GM12878 (cell line): Measurements from ENCODE around the gene PTGS1. TPM values are rescaled to one million over a fixed set of nuclear protein-coding genes. Genes with fewer than 3 reads are reported as not detected.

ENCODE experiments used
- ATAC-seq: fragments of 200-7000 bp; cut with Tn5 transposase; 3 replicates; pipeline ENCODE4 v1.9.1; 2020; ENCODE audit warnings: mild to moderate bottlenecking, moderate library complexity
- BruUV-seq: library from RNA; stranded (reverse); fragments of 400-500 nt; replicated peaks from 2 replicates; lab custom pipeline; 2021; lab: Mats Ljungman, UMichigan
- CTCF ChIA-PET: fragments of 300-600 bp; sonication (Branson Sonifier 250); formaldehyde crosslinking; extraction: SDS; loops from one replicate; lab custom pipeline; 2021; ENCODE audit warnings: inconsistent platforms; lab: Yijun Ruan, JAX
- POLR2A ChIA-PET: fragments of 350-600 bp; formaldehyde crosslinking; extraction: SDS; loops from one replicate; lab custom pipeline; 2021; ENCODE audit warnings: inconsistent platforms; lab: Charles Lee
- RAD21 ChIA-PET: fragments of 300-600 bp; sonication (Branson Sonifier 250); formaldehyde crosslinking; loops from one replicate; lab custom pipeline; 2023; ENCODE audit warnings: antibody characterized with exemption; ENCODE audit not compliant: unreplicated experiment; lab: Charles Lee
- SMC1A ChIA-PET: fragments of 300-600 bp; sonication (Branson Sonifier 250); formaldehyde crosslinking; loops from one replicate; lab custom pipeline; 2023; ENCODE audit not compliant: unreplicated experiment, uncharacterized antibody; lab: Charles Lee
- DNase-seq: peaks from one replicate; pipeline ENCODE4 v3.0.0-alpha.2; 2011; ENCODE audit warnings: low read depth, low spot score
- FAIRE-seq: peaks from 3 replicates; lab custom pipeline; 2011; peaks lifted over from hg19 to GRCh38; lab: Jason Lieb, UNC
- H2AFZ ChIP-seq: 2 replicates; pipeline ENCODE4 v1.6.0; 2011; ENCODE audit warnings: low read depth, low read length, control low read depth; ENCODE audit not compliant: control insufficient read depth
- H3K27ac ChIP-seq: 2 replicates; pipeline ENCODE4 v1.5.1; 2011; ENCODE audit warnings: control low read depth; ENCODE audit not compliant: control insufficient read depth, insufficient read depth
- H3K27me3 ChIP-seq, 2 experiments: replicated peaks in 1 of 2; 2 replicates each; pipeline versions ENCODE4 v1.6.0 to v1.6.1; 2011; ENCODE audit warnings: low read length in 1 of 2; ENCODE audit not compliant: control insufficient read depth in 2 of 2, insufficient read depth in 2 of 2
- H3K36me3 ChIP-seq, 2 experiments: 2 replicates each; pipeline ENCODE4 v1.5.1; 2011; ENCODE audit warnings: low read length in 1 of 2; ENCODE audit not compliant: control insufficient read depth in 2 of 2, insufficient read depth in 2 of 2
- H3K4me1 ChIP-seq: 2 replicates; pipeline ENCODE4 v1.6.1; 2011; ENCODE audit warnings: mild to moderate bottlenecking, low read length, moderate library complexity, mixed read lengths; ENCODE audit not compliant: control insufficient read depth, insufficient read depth
- H3K4me2 ChIP-seq: 2 replicates; pipeline ENCODE4 v1.6.0; 2011; ENCODE audit warnings: control low read depth; ENCODE audit not compliant: control insufficient read depth, insufficient read depth
- H3K4me3 ChIP-seq: fragments of 200-600 bp; sonication (generic); 2 replicates; pipeline ENCODE4 v1.5.1; 2016
- H3K79me2 ChIP-seq: 2 replicates; pipeline ENCODE4 v1.6.0; 2011; ENCODE audit warnings: low read length; ENCODE audit not compliant: control insufficient read depth, insufficient read depth
- H3K9ac ChIP-seq: 2 replicates; pipeline ENCODE4 v1.8.0; 2011; ENCODE audit warnings: low read length, control low read depth, mixed read lengths; ENCODE audit not compliant: control insufficient read depth, insufficient read depth
- H3K9me3 ChIP-seq: replicated peaks from 3 replicates; pipeline ENCODE4 v1.5.1; 2011; ENCODE audit warnings: mild to moderate bottlenecking, low read length; ENCODE audit not compliant: control insufficient read depth, insufficient read depth
- H4K20me1 ChIP-seq: 2 replicates; pipeline ENCODE4 v1.6.0; 2011; ENCODE audit not compliant: control insufficient read depth, insufficient read depth
- CBX5 ChIP-seq: sonication (generic); IDR thresholded peaks from 2 replicates; pipeline ENCODE4 v1.6.1; 2016; ENCODE audit warnings: low read depth, moderate library complexity, mild to moderate bottlenecking, inconsistent platforms
- CHD2 ChIP-seq: IDR thresholded peaks from 2 replicates; pipeline ENCODE4 v1.6.1; 2011; ENCODE audit warnings: low read depth, low read length, improper control_type of control experiment, borderline replicate concordance
- GABPA ChIP-seq: IDR thresholded peaks from 2 replicates; pipeline ENCODE4 v1.6.1; 2014; ENCODE audit warnings: antibody characterized with exemption, low read depth, mild to moderate bottlenecking, inconsistent platforms
- JUNB ChIP-seq: IDR thresholded peaks from 2 replicates; pipeline ENCODE4 v1.6.1; 2016; ENCODE audit warnings: antibody characterized with exemption, mild to moderate bottlenecking
- NKRF ChIP-seq: fragments of 450-650 bp; conservative IDR thresholded peaks from 2 replicates; pipeline ENCODE4 v1.6.1; 2017; ENCODE audit warnings: mild to moderate bottlenecking, moderate library complexity
- SREBF1 ChIP-seq: IDR thresholded peaks from 2 replicates; pipeline ENCODE4 v1.6.1; 2012; ENCODE audit warnings: mild to moderate bottlenecking, low read length
- TCF12 ChIP-seq: IDR thresholded peaks from 2 replicates; pipeline ENCODE4 v1.6.1; 2011; ENCODE audit warnings: low read depth, mild to moderate bottlenecking, low read length
- WRNIP1 ChIP-seq: IDR thresholded peaks from 2 replicates; pipeline ENCODE4 v1.6.1; 2011; ENCODE audit warnings: low read depth, low read length, improper control_type of control experiment, borderline replicate concordance
- WGBS: methylation state at CpG from one replicate; pipeline ENCODE4 v1.1.6; 2016; ENCODE audit warnings: low lambda C conversion rate; ENCODE audit not compliant: insufficient replicate concordance, insufficient coverage; ENCODE audit errors: missing lambda C conversion rate; 5-methylcytosine and 5-hydroxymethylcytosine counted together
- in situ Hi-C: fragments of 300-500 bp; cut with MboI; formaldehyde crosslinking; loops from 9 replicates; pipeline ENCODE4 v1.14.3; 2018; ENCODE audit warnings: mixed read lengths
- intact Hi-C: fragments of 100-400 bp; cut with micrococcal nuclease; formaldehyde crosslinking; loops from one replicate; pipeline ENCODE4 v1.14.2; 2022; ENCODE audit not compliant: unreplicated experiment
- polyA plus RNA-seq, 11 experiments: library from polyadenylated mRNA; depleted of rRNA in 4 of 11; unstranded in 6 of 11; stranded (reverse) in 5 of 11; fragments of >200 nt; fragmentation: Nextera tagmentation in 4 of 11; fragmentation: Illumina TruSeq in 1 of 11; extraction: Ambion mirVana in 4 of 11; extraction: Trizol in 1 of 11; gene quantifications; 1 replicate in 1 of 11; 2 replicates in 10 of 11; pipeline versions ENCODE4 v1.2.1 to v1.2.3, GENCODE V29; 2011 to 2016; ENCODE audit warnings: inconsistent platforms in 2 of 11, missing spikeins in 2 of 11, low read depth in 1 of 11
- total RNA-seq, 4 experiments: library from RNA; depleted of rRNA in 3 of 4; stranded (reverse); fragments of >200 nt in 3 of 4; fragmentation: Illumina TruSeq in 1 of 4; extraction: Trizol in 1 of 4; gene quantifications; 2 replicates each; pipeline versions ENCODE4 v1.2.1 to v1.2.3, GENCODE V29; 2013 to 2021

Gene PTGS1
- total and polyA plus RNA-seq, 10 of the 15 experiments (the other 5 are each of a cell fraction or from before 2014, with no cell fraction given): 0.16 to 2.8 (median 0.96) TPM

- ChIA-PET SMC1A (interaction anchor here (2.5 to 2.7 kb wide), 2 partner anchors 225 to 250 kb away, joined by 27 to 37 read pairs; no protein-coding TSS in a partner anchor), POLR2A (no interaction called here), CTCF (interaction anchor here (1.9 to 8.2 kb wide), 5 partner anchors 9 to 254 kb away, joined by 7 to 190 read pairs (median 8); no protein-coding TSS in a partner anchor), RAD21 (interaction anchor here (2.8 kb wide), 1 partner anchor 223 kb away, joined by 73 read pairs; no protein-coding TSS in a partner anchor)
- no peak overlapping the region for H3K27ac ChIP-seq
- DNase-seq (no peak), ATAC-seq (no peak), FAIRE-seq (no peak)
- in situ Hi-C loops (no loop called here), intact Hi-C loops (no loop called here)
- no peak overlapping the region for H3K4me3 ChIP-seq
- H3K79me2 ChIP-seq: no peaks in the 10 kb centered on the region
- no TSS peak for BruUV-seq
- H3K9me3 ChIP-seq: no peaks in the 10 kb centered on the region
- TF ChIP-seq TCF12: no peak
- TF ChIP-seq CBX5: no peak
- no peak for TF ChIP-seq WRNIP1
- no peak for TF ChIP-seq GABPA
- TF ChIP-seq NKRF: no peak
- TF ChIP-seq CHD2: no peak
- TF ChIP-seq JUNB: no peak
- TF ChIP-seq SREBF1: no peak
- H2AFZ ChIP-seq: no peak overlapping the region
- WGBS: 4% methylated on average over 4 of the region's 4 CpGs
- H3K4me2 ChIP-seq: no peak overlapping the region
- H3K36me3 ChIP-seq: no peaks in the 10 kb centered on the region
- H3K27me3 ChIP-seq: peaks cover 2 to 8% of the 10 kb centered on the region in 2 experiments; a peak in 2 of 4 replicates
- no peaks in the 10 kb centered on the region for H4K20me1 ChIP-seq
- no peaks in the 10 kb centered on the region; the same call in 1 of the 2 replicates for H3K4me1 ChIP-seq
- H3K9ac ChIP-seq: no peak overlapping the region
Measured at GRCh38 chr9:122349201-122349600, 21.6 kb upstream of the PTGS1 start.
